Panc1 (cell line): ENCODE data around the gene ALKBH2. TPM values are rescaled to one million over a fixed set of nuclear protein-coding genes. Genes with fewer than 3 reads are reported as not detected.

Experiments
- ATAC-seq: fragments of 200-7000 bp; cut with Tn5 transposase; 2 replicates; pipeline ENCODE4 v1.9.1; 2020; ENCODE audit warnings: mild to moderate bottlenecking, moderate library complexity
- BruUV-seq: library from RNA; stranded (reverse); fragments of 400-500 nt; replicated peaks from 2 replicates; lab custom pipeline; 2021; lab: Mats Ljungman, UMichigan
- CTCF ChIA-PET: fragments of 300-600 bp; sonication (Branson Sonifier 250); formaldehyde crosslinking; loops from one replicate; lab custom pipeline; 2022; ENCODE audit warnings: antibody characterized with exemption; lab: Charles Lee
- POLR2A ChIA-PET: fragments of 300-600 bp; sonication (Branson Sonifier 250); formaldehyde crosslinking; loops from one replicate; lab custom pipeline; 2022; ENCODE audit warnings: antibody characterized with exemption; lab: Charles Lee
- DNase-seq: peaks from one replicate; pipeline ENCODE4 v3.0.0-alpha.2; 2010; ENCODE audit warnings: low read depth, low spot score
- H3K27ac ChIP-seq: 2 replicates; pipeline ENCODE4 v1.5.1; 2011; ENCODE audit warnings: mild to moderate bottlenecking, low read length, inconsistent platforms
- H3K27me3 ChIP-seq: fragments of 200-500 bp; sonication (Bioruptor generic); 2 replicates; pipeline ENCODE4 v1.6.0; 2014; ENCODE audit warnings: low read length, inconsistent platforms; ENCODE audit not compliant: control insufficient read depth, insufficient read depth
- H3K36me3 ChIP-seq: fragments of 200-500 bp; sonication (Bioruptor generic); 2 replicates; pipeline ENCODE4 v1.5.1; 2014; ENCODE audit warnings: inconsistent platforms, mild to moderate bottlenecking, low read length, moderate library complexity; ENCODE audit not compliant: control insufficient read depth, insufficient read depth
- H3K4me1 ChIP-seq: 2 replicates; pipeline ENCODE4 v1.5.1; 2011; ENCODE audit warnings: inconsistent platforms, mild to moderate bottlenecking, low read length, moderate library complexity; ENCODE audit not compliant: control insufficient read depth, insufficient read depth
- H3K4me3 ChIP-seq, 2 experiments: 2 replicates each; pipeline ENCODE4 v1.5.1; 2011 to 2012; ENCODE audit warnings: low read depth in 2 of 2, low read length in 2 of 2, mild to moderate bottlenecking in 2 of 2, inconsistent platforms in 1 of 2, moderate library complexity in 1 of 2
- H3K9me3 ChIP-seq: fragments of 200-500 bp; sonication (Bioruptor generic); 2 replicates; pipeline ENCODE4 v1.5.1; 2014; ENCODE audit warnings: low read depth, mild to moderate bottlenecking, inconsistent platforms, low read length, moderate library complexity; ENCODE audit not compliant: control insufficient read depth, insufficient read depth
- CTCF ChIP-seq: fragments of 450-650 bp; IDR thresholded peaks from 2 replicates; pipeline ENCODE4 v1.5.1; 2017; ENCODE audit warnings: mild to moderate bottlenecking
- POLR2AphosphoS5 ChIP-seq: IDR thresholded peaks from 2 replicates; pipeline ENCODE4 v1.6.1; 2012; ENCODE audit warnings: mild to moderate bottlenecking, low read depth, low read length, moderate library complexity
- REST ChIP-seq, 2 experiments: IDR thresholded peaks; 2 replicates each; pipeline ENCODE4 v1.6.1; 2011 to 2012; ENCODE audit warnings: low read depth in 2 of 2, control low read depth in 1 of 2, low read length in 1 of 2, mild to moderate bottlenecking in 1 of 2, moderate library complexity in 1 of 2; ENCODE audit not compliant: insufficient read depth in 1 of 2
- SIN3A ChIP-seq: IDR thresholded peaks from 2 replicates; pipeline ENCODE4 v1.6.1; 2012; ENCODE audit warnings: low read depth, mild to moderate bottlenecking, low read length, moderate library complexity, borderline replicate concordance; ENCODE audit not compliant: insufficient read depth
- TCF7L2 ChIP-seq: IDR thresholded peaks from 2 replicates; pipeline ENCODE4 v1.6.1; 2011; ENCODE audit warnings: mild to moderate bottlenecking, low read depth, low read length, inconsistent platforms
- in situ Hi-C: cut with HindIII; loops from 2 replicates; pipeline ENCODE4 v1.10.0; 2016; ENCODE audit warnings: low sequenced_read_pairs, low pct_unique_long_range_greater_than_20kb
- intact Hi-C: fragments of 100-400 bp; cut with micrococcal nuclease; formaldehyde crosslinking; loops from one replicate; pipeline ENCODE4 v1.10.0; 2022; ENCODE audit not compliant: unreplicated experiment
- total RNA-seq: library from RNA; stranded (reverse); gene quantifications from one replicate; pipeline ENCODE4 v1.2.1, GENCODE V29; 2021; ENCODE audit not compliant: unreplicated experiment

The ALKBH2 gene
- total RNA-seq, 1 experiment from 2014 or later = 41.6 TPM

DNA sequence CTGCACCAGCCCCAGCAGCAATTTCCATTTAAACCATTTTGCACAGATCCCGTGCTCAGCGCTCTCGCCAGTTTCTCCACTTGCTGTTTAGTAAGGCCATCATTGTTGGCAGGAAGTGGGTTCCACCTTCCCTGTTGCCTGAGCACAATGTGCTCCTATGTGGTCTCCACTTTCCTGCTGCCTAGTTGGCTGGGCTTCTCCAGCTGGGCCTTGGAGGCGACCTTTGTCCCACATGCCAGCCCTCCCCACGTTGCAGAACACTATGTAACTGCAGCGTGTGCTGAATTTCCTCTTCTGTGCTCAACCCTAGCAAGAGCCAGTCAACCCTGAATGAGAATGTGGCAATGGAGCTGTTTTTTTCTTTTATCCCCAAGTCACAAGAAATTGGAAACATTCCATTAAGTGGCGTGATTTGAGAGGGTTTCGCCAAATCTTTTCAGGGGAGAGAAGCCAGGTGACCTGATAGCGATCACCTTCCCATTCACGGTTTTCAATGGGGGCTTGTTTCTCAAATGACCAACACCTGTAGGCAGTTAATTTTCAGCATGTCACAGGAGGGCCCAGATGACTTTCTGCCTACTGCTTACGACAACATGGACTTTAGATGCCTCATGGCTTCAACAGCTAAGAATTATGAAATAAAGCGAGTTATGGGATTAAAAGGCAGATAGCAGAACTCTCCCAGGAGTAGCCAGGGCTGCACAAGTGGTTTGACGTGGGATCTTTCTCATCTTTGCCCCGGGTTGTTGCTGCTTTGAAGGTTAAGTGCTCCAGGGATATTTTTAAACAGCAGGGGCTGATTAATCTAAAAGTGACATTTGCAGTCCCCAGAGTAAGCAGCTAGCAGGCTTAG is 22.7 kb upstream of the ALKBH2 start, which contains the start of gene ACACB:
Gene ACACB, plus strand, starts transcription at position 830 of the 853 bp plus-strand sequence. CDS start 22,819 bp downstream, outside the sequence.
- TF ChIP-seq TCF7L2 (no peak), SIN3A (no peak), REST (IDR thresholded peaks at IDR 0.05; ENCODE audit: insufficient read depth in 1 of 2, low read depth in 2 of 2, low read length in 1 of 2) (no peak), CTCF (no peak), POLR2AphosphoS5 (no peak)
- in situ Hi-C loops = no loop called here
- ChIA-PET POLR2A (no interaction called here), CTCF (no interaction called here)
- H3K27ac ChIP-seq = no peak within 1 kb of the TSS
- no peak for ATAC-seq
- H3K4me3 ChIP-seq = no peak within 1 kb of the TSS
- H3K27me3 ChIP-seq = no peaks in the 10 kb centered on the region
- no peaks in the 10 kb centered on the region for H3K36me3 ChIP-seq
- no TSS peak for BruUV-seq
- H3K4me1 ChIP-seq = peaks cover 10% of the 10 kb centered on the region; the same call in 1 of the 2 replicates
- no peaks in the 10 kb centered on the region for H3K9me3 ChIP-seq
- intact Hi-C loops = loop anchor here (10.0 kb wide), 1 partner anchor 139 kb away; no protein-coding TSS in a partner anchor
- DNase-seq = no peak

DNA sequence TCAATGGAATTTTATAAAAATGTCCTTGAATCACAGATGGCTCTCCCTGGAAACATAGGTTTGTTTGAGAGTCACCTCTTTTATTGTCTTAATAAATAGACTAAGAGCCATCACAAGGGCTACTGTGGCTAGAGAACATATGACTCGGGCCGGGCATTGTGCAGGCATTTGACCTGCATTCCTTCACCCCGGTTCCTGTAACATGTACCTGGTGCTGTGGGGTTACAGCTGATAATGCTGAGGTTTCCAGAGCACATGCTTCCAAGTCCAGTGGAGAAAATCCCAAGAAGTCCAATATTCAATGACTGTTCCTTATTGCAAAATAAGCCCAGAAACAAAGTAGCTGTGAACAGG is 22.1 kb upstream of the ALKBH2 start:
- H3K27me3 ChIP-seq = no peaks in the 10 kb centered on the region
- H3K27ac ChIP-seq = no peak overlapping the region
- no peaks in the 10 kb centered on the region for H3K36me3 ChIP-seq
- H3K4me3 ChIP-seq = no peak overlapping the region
- no TSS peak for BruUV-seq
- in situ Hi-C loops (no loop called here), intact Hi-C loops (loop anchor here (10.0 kb wide), 1 partner anchor 139 kb away; no protein-coding TSS in a partner anchor)
- CTCF ChIA-PET = no interaction called here
- TF ChIP-seq POLR2AphosphoS5 (no peak), CTCF (no peak), SIN3A (no peak), REST (IDR thresholded peaks at IDR 0.05; ENCODE audit: insufficient read depth in 1 of 2, low read depth in 2 of 2, low read length in 1 of 2) (no peak), TCF7L2 (no peak)
- DNase-seq (no peak), ATAC-seq (no peak)
- POLR2A ChIA-PET = no interaction called here
- H3K4me1 ChIP-seq = peaks cover 14% of the 10 kb centered on the region
- no peaks in the 10 kb centered on the region for H3K9me3 ChIP-seq
